Neural cell (in vitro differentiated cells): ENCODE data around the gene FUT7. TPM values are rescaled to one million over a fixed set of nuclear protein-coding genes. Genes with fewer than 3 reads are reported as not detected.

ENCODE experiments used
- H2AFZ ChIP-seq: fragments of 200-600, 300-800 bp; sonication (generic), shearing (Covaris generic); 2 replicates; pipeline ENCODE4 v1.6.0; 2014; ENCODE audit warnings: low read depth, mild to moderate bottlenecking, antibody characterized with exemption, low read length, moderate library complexity
- H3F3A ChIP-seq: fragments of 200-600 bp; shearing (Covaris generic); 2 replicates; pipeline ENCODE4 v1.6.1; 2016; ENCODE audit warnings: mild to moderate bottlenecking, moderate library complexity, mixed read lengths, antibody characterized with exemption, low read length; ENCODE audit not compliant: insufficient read depth, poor library complexity, severe bottlenecking
- H3K27ac ChIP-seq: fragments of 200-600, 300-800 bp; sonication (generic), shearing (Covaris generic); 2 replicates; pipeline ENCODE4 v1.5.1; 2014; ENCODE audit warnings: mild to moderate bottlenecking, low read length, moderate library complexity
- H3K27me3 ChIP-seq: fragments of 300-800, 200-600 bp; sonication (generic), shearing (Covaris generic); 2 replicates; pipeline ENCODE4 v1.6.0; 2014; ENCODE audit warnings: mild to moderate bottlenecking, low read depth, low read length, moderate library complexity; ENCODE audit not compliant: insufficient read depth
- H3K36me3 ChIP-seq: fragments of 300-800, 200-600 bp; sonication (generic), shearing (Covaris generic); 2 replicates; pipeline ENCODE4 v1.5.1; 2014; ENCODE audit warnings: mild to moderate bottlenecking, antibody characterized with exemption, low read length, moderate library complexity; ENCODE audit not compliant: insufficient read depth
- H3K4me2 ChIP-seq: fragments of 300-800, 200-600 bp; sonication (generic), shearing (Covaris generic); 2 replicates; pipeline ENCODE4 v1.6.0; 2014; ENCODE audit warnings: mild to moderate bottlenecking, low read length
- H3K4me3 ChIP-seq: fragments of 300-800, 200-600 bp; sonication (generic), shearing (Covaris generic); 2 replicates; pipeline ENCODE4 v1.5.1; 2014; ENCODE audit warnings: mild to moderate bottlenecking, low read length, moderate library complexity
- H3K79me2 ChIP-seq: fragments of 200-600 bp; shearing (Covaris generic); replicated peaks from 2 replicates; pipeline ENCODE4 v1.6.0; 2014; ENCODE audit warnings: mild to moderate bottlenecking, low read length, moderate library complexity; ENCODE audit not compliant: insufficient read depth
- H3K9ac ChIP-seq: fragments of 300-800, 200-600 bp; sonication (generic), shearing (Covaris generic); 2 replicates; pipeline ENCODE4 v1.6.1; 2016; ENCODE audit warnings: mild to moderate bottlenecking, low read length, mixed read lengths
- H3K9me2 ChIP-seq: fragments of 200-600 bp; shearing (Covaris generic); 2 replicates; pipeline ENCODE4 v1.6.1; 2016; ENCODE audit warnings: mild to moderate bottlenecking, low read length, mixed read lengths; ENCODE audit not compliant: insufficient read depth
- H3K9me3 ChIP-seq: fragments of 200-600, 300-800 bp; sonication (generic), shearing (Covaris generic); 2 replicates; pipeline ENCODE4 v1.6.1; 2016; ENCODE audit warnings: mild to moderate bottlenecking, mixed run types, low read length, moderate library complexity, mixed read lengths
- H4K20me1 ChIP-seq: fragments of 200-600 bp; shearing (Covaris generic); 2 replicates; pipeline ENCODE4 v1.6.1; 2016; ENCODE audit warnings: mild to moderate bottlenecking, mixed run types; ENCODE audit not compliant: insufficient read depth
- CTCF ChIP-seq: fragments of 450-650 bp; IDR thresholded peaks from 2 replicates; pipeline ENCODE4 v1.5.1; 2014; ENCODE audit warnings: antibody characterized with exemption, mild to moderate bottlenecking, moderate library complexity; ENCODE audit not compliant: poor library complexity, severe bottlenecking
- EP300 ChIP-seq: fragments of 450-650 bp; conservative IDR thresholded peaks from 2 replicates; pipeline ENCODE4 v1.6.1; 2014; ENCODE audit warnings: antibody characterized with exemption, mild to moderate bottlenecking, moderate library complexity; ENCODE audit not compliant: poor library complexity, severe bottlenecking
- EZH2 ChIP-seq: fragments of 200-600, 300-800 bp; shearing (Covaris generic), sonication (generic); IDR thresholded peaks from 2 replicates; pipeline ENCODE4 v1.6.1; 2014; ENCODE audit warnings: antibody characterized with exemption, low read length, borderline replicate concordance, mild to moderate bottlenecking; ENCODE audit not compliant: insufficient read depth, poor library complexity, severe bottlenecking
- MXI1 ChIP-seq: fragments of 450-650 bp; conservative IDR thresholded peaks from 2 replicates; pipeline ENCODE4 v1.6.1; 2014; ENCODE audit warnings: antibody characterized with exemption, mild to moderate bottlenecking; ENCODE audit not compliant: poor library complexity, severe bottlenecking
- POLR2AphosphoS5 ChIP-seq: IDR thresholded peaks from 2 replicates; pipeline ENCODE4 v1.6.1; 2012
- RAD21 ChIP-seq: fragments of 450-650 bp; conservative IDR thresholded peaks from 2 replicates; pipeline ENCODE4 v1.6.1; 2014; ENCODE audit warnings: antibody characterized with exemption, mild to moderate bottlenecking, moderate library complexity
- SMC3 ChIP-seq: fragments of 450-650 bp; conservative IDR thresholded peaks from 2 replicates; pipeline ENCODE4 v1.6.1; 2014; ENCODE audit warnings: antibody characterized with exemption, mild to moderate bottlenecking, moderate library complexity; ENCODE audit not compliant: poor library complexity
- TAF1 ChIP-seq: IDR thresholded peaks from 2 replicates; pipeline ENCODE4 v1.6.1; 2012; ENCODE audit warnings: low read depth
- polyA plus RNA-seq: library from polyadenylated mRNA; depleted of rRNA; stranded (reverse); fragments of >200 nt; gene quantifications from 2 replicates; pipeline ENCODE4 v1.2.3, GENCODE V29; 2014
- TF ChIP-seq, protein P1 (sequence below): IDR thresholded peaks from 2 replicates; pipeline ENCODE4 v1.6.1; 2012; ENCODE audit warnings: borderline replicate concordance

The FUT7 gene
- polyA plus RNA-seq, 1 donor from 2014 or later = 0.69 TPM

- H3K27me3 ChIP-seq = no peaks in the 10 kb centered on the region
- no peak overlapping the region for H3K9ac ChIP-seq
- peaks cover 13% of the 10 kb centered on the region for H4K20me1 ChIP-seq
- no peak overlapping the region for H2AFZ ChIP-seq
- TF ChIP-seq EP300 (no peak), POLR2AphosphoS5 (no peak), MXI1 (no peak), RAD21 (no peak), TAF1 (no peak), EZH2 (no peak), SMC3 (no peak)
- H3K9me3 ChIP-seq = no peaks in the 10 kb centered on the region
- H3K79me2 ChIP-seq = peaks cover 20% of the 10 kb centered on the region
- H3K36me3 ChIP-seq = no peaks in the 10 kb centered on the region
- H3K4me3 ChIP-seq = no peak overlapping the region
- H3F3A ChIP-seq = no peaks in the 10 kb centered on the region
- H3K27ac ChIP-seq = no peak overlapping the region
- no peak overlapping the region for H3K4me2 ChIP-seq
- H3K9me2 ChIP-seq = no peaks in the 10 kb centered on the region
Observed at GRCh38 chr9:137040568-137040967, 8.7 kb upstream of the FUT7 start.

DNA sequence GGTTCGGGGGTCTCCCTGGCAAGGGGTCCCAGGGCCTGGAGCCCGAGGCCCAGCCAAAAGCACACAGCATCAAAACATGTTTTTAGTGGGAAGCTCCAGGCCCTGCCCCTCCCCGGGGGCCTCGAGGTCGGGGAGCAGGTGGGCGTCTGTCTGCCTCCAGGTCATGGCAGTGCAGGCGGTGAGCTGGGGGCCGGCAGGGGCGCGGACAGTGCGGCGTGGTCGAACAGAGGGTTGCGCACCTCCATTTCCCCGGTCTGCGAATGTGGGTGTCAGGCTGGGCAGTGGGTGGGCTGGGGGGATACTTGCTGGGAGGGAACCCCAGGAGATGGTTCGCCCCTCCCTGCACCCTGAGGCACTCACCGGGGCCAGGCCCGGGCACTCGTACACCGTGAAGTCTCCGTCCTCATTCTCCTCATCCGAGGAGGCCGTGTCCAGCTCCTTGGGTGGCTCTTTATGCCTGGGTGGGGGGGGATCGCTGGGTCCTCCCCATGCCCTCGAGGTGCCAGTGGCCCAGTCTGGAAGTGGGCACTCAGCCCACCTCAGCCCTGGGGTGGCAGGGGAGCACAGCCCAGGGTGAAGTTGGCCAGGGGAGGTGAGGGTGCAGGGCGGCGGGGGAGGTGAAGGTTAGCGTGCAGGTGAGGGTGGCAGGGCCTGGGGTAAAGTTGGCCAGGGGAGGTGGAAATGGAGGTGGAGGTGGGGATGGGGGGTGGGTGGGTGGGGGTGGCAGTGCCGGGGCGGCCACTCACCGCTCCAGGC, 7.9 kb upstream of the FUT7 start:
- Histone ChIP-seq H3K79me2 (peaks cover 14% of the 10 kb centered on the region), H2AFZ (no peak overlapping the region), H3K4me2 (no peak overlapping the region), H3K27me3 (no peaks in the 10 kb centered on the region), H3K36me3 (no peaks in the 10 kb centered on the region), H3K27ac (no peak overlapping the region), H3K9me2 (no peaks in the 10 kb centered on the region), H4K20me1 (peaks cover 8% of the 10 kb centered on the region), H3K9ac (no peak overlapping the region), H3F3A (no peaks in the 10 kb centered on the region), H3K4me3 (no peak overlapping the region), H3K9me3 (no peaks in the 10 kb centered on the region)
- TF ChIP-seq EP300 (no peak), RAD21 (no peak), MXI1 (no peak)
- TF ChIP-seq, protein P1, sequence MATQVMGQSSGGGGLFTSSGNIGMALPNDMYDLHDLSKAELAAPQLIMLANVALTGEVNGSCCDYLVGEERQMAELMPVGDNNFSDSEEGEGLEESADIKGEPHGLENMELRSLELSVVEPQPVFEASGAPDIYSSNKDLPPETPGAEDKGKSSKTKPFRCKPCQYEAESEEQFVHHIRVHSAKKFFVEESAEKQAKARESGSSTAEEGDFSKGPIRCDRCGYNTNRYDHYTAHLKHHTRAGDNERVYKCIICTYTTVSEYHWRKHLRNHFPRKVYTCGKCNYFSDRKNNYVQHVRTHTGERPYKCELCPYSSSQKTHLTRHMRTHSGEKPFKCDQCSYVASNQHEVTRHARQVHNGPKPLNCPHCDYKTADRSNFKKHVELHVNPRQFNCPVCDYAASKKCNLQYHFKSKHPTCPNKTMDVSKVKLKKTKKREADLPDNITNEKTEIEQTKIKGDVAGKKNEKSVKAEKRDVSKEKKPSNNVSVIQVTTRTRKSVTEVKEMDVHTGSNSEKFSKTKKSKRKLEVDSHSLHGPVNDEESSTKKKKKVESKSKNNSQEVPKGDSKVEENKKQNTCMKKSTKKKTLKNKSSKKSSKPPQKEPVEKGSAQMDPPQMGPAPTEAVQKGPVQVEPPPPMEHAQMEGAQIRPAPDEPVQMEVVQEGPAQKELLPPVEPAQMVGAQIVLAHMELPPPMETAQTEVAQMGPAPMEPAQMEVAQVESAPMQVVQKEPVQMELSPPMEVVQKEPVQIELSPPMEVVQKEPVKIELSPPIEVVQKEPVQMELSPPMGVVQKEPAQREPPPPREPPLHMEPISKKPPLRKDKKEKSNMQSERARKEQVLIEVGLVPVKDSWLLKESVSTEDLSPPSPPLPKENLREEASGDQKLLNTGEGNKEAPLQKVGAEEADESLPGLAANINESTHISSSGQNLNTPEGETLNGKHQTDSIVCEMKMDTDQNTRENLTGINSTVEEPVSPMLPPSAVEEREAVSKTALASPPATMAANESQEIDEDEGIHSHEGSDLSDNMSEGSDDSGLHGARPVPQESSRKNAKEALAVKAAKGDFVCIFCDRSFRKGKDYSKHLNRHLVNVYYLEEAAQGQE = no peak

DNA sequence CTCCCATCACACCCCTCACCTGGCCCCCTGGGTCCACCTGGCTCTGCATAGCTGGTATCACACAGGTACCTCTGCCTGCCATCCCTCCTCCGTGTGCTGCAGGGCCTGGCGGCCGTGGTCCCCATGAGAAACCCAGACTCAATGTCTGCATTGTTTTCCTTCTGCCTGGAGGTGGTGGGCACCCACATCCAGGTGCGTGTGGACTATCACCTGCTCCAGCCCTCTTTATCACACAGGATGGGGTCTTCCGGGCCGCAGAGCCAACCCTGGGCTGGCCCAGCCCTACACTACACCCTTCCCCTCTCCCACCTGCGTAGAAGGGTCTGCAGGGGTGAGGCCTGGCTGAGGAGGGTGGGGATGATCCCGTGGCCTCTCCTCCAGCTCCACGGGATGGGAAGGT, 7.0 kb upstream of the FUT7 start:
- Histone ChIP-seq H3K27me3 (no peaks in the 10 kb centered on the region), H3K4me2 (no peak overlapping the region), H3K4me3 (no peak overlapping the region), H3F3A (no peaks in the 10 kb centered on the region), H3K9me2 (no peaks in the 10 kb centered on the region), H3K9ac (no peak overlapping the region), H3K9me3 (no peaks in the 10 kb centered on the region), H2AFZ (no peak overlapping the region), H3K79me2 (peaks cover 5% of the 10 kb centered on the region), H3K27ac (no peak overlapping the region), H4K20me1 (no peaks in the 10 kb centered on the region), H3K36me3 (no peaks in the 10 kb centered on the region)
- TF ChIP-seq TAF1 = no peak
- TF ChIP-seq SMC3 = no peak
- no peak for TF ChIP-seq EP300
- no peak for TF ChIP-seq MXI1
- no peak for TF ChIP-seq POLR2AphosphoS5
- TF ChIP-seq, protein P1 = no peak
- TF ChIP-seq EZH2 = no peak
- TF ChIP-seq RAD21 = no peak
- TF ChIP-seq CTCF = no peak
